Fibroblast of skin of abdomen (primary cell): ENCODE results near the gene DHDDS.

Experiments used
- DNase-seq: peaks from one replicate; pipeline ENCODE4 v3.0.0-alpha.2; 2013

DHDDS gene

DNA sequence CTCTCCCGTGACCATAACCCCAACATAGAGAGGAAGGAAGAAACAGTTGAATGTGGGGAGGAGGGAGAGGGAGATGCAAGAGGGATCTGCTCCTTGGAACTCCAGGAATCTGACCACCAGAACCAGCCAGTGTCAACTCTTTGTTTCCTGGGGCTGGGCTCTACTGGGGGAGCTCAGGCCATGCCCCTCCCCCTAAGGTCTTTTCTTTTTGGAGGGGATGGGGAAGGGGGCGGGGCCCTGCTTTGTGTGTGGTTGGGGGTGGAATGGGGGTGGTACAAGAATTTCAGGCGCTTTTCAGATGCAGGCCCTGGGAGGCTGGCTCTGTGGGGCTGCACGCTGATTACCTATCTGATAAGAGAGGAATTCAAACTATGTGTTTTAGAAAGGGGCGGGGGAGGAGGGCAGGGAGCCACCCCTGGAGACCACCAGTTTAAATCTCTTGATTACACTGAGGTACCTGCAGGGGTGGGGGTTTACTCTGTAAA lies 13.2 kb upstream of the DHDDS start:
- DNase-seq = peak; percentile 20

DNA sequence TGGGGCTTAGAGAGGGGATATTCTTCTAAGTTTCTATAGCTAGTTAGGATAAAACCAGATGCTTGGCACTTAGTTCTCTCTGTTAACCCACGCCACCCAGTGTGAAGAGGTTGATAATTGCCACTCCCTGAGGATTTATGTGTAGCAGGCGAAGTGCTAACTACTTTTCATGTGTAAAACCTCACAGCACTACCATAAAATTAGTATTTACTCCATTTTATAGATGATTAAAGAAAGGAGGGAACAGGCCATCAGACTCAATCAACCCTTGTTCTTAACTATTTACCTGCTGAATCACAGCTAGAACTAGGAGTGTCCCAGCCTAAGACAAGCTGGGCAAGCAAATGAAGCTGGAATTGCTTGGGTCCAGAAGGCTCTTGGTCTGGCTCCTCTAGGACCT lies 12.6 kb upstream of the DHDDS start:
- DNase-seq = no peak

DNA sequence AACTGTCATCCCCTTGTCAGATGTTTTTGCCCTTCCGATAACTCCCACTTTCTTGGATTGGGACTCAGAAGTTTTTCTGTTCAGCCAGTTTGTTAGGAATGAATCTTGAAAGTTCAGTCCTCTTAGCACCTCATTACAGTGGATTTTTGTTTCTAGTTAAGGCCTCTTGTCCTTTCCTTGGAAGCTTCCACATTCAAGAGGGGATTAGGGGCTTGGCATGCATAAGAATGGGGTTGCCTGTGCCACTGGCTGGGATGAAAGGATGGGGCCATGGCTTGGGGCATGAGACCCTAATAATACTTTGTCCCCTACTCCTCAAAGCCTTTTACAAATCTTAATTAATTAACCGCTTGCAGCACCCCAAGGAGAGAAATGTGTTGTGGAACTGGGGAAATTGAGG lies 2.4 kb upstream of the DHDDS start:
- DNase-seq = no peak

DNA sequence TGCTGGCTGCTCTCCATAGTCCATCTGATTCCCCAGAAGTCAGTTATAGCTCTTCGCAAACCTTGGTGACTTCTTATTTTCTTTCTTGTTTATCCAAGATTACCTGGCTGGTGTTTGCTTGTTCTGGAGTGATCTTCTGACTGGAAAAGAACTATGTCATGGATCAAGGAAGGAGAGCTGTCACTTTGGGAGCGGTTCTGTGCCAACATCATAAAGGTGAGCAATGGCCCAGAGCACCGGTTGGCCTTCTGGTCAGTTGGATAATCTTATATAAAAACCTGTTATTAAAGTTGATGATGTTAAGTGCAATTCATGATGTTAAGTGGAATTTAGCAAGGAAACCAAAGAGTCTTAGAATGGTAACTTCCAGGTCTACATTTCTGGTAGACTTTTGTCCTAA lies 672 bp downstream of the DHDDS start:
- DNase-seq = no peak

DNA sequence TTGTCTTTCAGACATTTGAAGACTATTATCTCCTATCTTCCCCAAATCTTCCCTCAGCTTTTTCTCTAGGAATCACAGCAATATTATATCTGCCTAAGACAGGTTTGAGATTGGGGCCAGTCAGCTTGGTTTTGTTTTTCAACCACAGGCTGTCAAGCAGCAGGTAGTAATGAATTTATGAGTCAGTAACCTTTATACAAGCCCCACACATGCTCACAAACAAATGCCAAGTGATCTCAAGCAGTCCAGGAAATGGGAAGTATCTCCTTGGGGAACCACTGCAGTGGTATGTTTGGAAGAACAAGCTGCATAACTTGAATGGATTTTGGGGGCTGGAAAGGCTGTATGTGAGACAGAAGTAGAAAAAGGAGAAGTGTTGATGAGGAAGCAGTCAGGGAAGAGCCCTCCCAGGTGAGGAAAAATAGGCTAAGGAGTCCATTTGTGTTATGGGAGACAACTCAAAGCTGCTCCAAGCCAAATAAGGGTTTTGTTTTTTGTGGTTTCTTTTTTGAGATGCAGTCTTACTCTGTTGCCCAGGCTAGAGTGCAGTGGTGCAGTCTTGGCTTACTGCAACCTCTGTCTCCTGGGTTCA lies 2.1 kb downstream of the DHDDS start:
- DNase-seq = no peak

DNA sequence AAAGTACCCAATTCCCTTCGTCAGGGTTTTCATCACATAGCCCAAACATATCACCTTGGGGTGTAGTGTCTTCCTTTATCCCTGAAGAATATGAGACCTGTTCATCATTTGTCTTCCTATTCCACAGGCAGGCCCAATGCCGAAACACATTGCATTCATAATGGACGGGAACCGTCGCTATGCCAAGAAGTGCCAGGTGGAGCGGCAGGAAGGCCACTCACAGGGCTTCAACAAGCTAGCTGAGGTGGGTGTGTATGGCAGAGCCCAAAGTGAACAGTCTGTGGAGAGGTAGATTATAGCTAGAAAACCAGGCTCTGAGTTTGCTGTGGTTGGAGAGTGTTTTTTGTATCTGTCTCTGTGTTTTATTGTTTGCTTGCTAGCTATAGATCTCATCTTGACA lies 5.9 kb downstream of the DHDDS start:
- DNase-seq = no peak

DNA sequence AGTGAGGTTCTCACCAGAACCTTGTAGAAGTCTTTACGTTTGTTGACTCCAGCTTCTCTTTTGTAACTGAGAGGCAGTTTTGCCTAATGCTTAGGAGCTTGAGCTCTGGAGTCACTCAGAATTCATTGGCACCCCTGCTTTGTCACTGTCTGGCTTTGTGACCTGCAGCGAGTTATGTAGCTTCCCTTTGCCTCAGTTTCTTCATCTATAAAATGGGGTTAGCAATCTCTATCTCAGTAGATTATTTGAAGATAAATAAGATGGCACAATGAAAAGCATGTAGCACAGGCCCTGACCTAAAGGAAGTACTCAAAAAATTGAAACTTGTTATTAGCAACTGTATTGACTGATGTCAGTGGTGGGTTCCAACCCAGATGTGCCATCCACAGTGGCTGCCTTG lies 8.1 kb downstream of the DHDDS start:
- DNase-seq = no peak

DNA sequence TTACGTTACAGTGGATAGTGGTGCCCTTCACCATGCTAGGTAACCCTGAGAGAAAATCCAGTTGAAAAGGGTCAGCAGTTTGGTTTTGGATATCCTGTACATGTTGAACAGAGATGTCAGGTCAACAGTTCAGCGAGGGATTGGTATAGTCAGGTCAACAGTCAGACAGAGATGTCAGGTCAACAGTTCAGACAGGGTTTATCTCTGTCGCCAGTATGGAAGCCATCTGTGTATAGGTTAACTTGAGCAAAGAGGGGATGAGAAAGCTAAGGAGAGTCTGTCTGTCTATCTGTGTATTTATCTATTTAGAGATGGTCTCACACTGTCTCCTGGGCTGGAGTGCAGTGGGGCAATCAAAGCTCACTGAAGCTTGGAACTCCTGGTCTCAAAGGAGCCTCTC lies 17.7 kb downstream of the DHDDS start:
- DNase-seq = no peak

DNA sequence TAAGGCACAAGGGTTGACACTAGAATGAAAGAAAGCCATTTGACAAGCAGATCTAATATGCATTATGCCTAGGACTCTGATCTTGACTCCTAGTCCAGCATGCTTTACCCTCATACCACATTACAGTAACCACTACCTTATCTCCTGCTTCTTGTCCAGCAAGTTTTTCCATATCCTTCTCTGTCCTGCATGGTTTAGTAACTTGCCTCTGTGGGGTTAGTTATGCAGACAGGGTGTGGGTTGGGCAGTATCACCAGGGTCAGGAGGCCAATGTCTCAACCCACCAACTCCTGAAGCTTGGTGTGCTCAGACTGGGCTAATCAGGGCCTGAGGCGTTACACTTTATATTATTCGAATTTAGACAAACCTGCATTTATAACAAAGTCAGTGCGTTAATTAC lies 18.8 kb downstream of the DHDDS start:
- no peak for DNase-seq

DNA sequence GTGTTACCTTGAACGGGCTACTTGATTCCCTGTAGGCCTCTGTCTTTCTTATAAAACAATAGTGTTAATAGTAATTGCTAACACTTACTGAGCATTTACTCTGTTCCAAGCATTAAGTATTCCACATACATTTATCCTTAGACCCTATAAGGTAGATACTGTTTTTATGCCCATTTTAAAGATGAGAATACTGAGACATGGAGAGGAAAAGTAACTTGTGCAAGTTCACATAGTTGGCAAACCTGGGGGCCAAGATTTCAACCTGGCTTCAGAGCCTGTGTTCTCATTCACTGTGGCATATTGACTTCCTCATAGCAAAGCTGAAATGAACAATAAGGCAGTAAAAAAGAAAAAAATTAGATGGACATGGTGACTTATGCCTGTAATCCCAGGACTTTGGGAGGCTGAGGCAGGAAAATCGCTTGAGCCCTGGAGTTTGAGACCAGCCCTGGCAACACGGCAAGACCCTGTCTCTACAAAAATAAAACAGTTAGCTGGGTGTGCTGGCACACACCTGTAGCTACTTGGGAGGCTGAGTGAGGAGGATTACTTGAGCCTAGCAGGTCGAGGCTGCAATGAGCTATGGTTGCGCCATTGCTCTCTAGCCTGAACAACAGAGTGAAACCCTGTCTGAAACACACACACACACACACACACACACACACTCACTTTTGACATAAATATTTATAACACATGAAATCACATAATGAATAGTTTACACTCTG lies 20.5 kb downstream of the DHDDS start:
- DNase-seq = no peak

DNA sequence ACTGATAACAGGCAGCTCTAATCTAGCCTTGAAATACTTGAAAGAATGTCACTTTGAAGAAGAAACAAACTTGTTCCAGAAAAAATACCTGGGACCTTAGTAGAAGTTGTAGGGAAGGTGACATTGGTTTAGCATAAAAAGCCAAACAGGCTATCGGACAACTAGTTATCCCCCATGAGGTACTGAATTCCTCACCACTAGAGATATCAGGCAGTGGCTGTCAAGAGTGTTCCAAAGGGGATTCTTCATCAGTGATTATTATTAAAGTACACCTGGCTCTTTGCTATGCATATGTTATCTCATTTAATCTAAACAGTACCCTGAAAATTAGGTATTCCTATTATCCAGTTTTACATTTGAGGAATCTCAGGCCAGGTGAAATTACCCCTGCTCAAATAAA lies 27.0 kb downstream of the DHDDS start:
- DNase-seq = no peak

DNA sequence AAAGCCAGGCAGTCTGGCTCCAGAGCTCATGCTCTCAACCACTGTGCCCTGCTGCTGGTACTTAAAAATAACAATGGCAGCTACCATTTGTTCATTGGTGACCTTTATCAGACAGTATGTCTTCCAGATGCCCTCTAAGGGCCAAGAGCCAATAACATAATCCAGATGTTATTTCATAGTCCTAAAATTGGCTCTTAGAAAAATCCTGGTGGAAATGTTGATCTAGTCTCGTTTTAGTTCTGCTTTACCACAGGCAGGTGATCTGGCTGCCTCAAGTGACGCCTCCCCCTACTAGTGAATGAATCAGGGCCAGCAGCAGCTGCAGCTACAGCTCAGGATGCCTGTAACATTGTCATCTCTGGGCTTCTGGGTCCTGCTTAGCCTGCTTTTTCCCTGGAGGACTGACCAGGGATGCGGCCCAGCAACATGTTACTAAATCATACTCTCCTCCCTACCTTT lies 27.5 kb downstream of the DHDDS start:
- no peak for DNase-seq

DNA sequence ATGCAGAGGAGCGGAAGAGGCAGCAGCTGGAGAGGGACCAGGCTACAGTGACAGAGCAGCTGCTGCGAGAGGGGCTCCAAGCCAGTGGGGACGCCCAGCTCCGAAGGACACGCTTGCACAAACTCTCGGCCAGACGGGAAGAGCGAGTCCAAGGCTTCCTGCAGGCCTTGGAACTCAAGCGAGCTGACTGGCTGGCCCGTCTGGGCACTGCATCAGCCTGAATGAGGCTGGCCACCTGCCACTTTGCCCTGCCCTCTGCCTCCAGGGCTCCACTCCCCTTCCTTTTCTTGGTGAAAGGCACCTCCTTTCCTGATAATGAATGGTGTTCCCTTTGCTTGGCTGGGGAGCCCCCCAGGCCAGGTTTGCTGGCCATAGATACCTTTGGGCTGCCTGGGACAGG lies 36.8 kb downstream of the DHDDS start:
- no peak for DNase-seq

DNA sequence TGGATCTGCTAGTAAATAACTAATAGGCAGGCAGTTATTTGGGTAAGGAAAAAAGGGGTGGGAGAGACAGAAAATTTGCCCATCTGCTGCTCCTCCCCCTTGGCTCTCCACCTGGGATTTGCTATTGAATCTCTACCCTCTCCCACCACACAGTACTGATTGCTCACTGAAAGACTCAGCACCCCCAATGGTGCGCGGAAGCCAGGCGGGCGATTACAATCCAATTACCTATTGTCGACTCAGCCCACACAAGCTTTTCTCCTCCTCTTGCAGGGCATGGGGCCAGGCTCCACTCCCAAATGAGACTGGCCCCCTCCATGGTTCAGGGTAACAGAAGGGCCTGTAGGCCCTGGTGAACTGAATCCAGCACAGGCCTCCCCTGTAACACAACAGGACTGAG lies 37.4 kb downstream of the DHDDS start:
- no peak for DNase-seq

DNA sequence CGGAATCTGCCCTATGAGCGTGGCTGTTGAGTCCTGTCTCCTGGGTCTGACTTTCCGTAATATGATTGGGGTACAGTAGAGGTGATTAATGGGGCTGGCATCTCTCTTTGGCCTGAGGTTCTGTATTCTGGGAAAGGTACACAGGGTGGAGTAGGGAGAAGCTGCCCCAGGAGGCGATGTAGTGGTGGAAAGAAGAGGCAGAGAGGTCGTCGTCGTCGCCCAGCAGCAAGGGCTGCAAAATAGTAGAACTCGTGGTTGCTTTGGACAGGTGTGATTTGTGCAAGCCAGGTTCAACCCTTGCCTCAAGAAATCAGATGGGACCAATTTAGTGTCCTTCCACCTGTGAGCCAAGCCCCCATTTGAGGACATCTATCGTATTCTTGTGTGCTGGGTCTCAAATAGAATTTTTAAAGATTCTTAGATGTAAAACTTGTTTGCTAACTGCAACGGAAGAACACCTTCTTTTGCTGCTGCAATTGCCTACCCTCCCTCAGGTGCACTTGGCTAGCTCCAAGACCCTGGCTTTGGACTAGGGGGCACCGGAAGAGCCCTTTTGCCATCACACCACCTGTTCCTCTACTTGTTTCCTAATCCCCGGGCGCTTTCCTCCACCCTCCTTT lies 38.9 kb downstream of the DHDDS start:
- no peak for DNase-seq

DNA sequence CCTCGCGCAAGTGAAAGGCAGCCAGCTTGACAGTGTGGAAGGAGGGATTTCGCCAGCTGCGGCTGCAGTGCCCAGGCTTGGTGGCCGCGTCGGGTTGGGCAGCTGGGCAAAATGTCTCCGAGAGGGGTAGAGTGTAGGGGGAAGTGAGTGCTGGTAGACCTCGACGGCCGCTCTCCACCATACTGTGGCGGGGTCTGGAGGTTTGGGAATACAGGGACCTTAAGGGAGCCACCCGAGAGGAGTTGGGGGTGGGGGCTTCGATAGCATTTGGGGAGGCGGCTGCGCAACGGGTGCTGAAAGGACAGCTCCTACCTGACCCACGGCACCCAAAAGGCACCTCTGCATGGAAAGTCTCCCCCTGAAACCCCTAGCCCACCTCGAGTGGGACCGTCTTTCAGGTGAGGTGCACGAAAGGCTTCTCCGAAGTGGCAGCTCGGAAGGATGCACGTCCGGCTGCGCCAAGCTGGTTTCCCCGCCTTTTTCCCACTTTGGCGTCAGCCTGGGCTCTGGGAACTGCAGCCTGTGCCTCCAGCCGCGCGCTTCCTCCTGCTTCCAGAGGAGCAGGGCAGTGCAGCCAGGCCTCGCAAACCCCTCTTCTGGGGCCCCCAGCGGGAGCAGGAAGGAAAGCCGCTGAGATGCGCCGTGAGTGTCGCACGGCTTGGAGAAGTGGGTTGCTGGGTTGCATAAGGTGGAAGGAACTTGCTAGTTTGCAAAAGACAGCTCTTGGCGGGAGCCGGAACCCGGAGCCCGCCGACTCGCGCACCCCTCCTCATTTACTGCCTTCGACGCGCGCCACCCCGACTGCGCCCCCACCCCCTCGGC lies 39.6 kb downstream of the DHDDS start:
- DNase-seq = peak; percentile 77

DNA sequence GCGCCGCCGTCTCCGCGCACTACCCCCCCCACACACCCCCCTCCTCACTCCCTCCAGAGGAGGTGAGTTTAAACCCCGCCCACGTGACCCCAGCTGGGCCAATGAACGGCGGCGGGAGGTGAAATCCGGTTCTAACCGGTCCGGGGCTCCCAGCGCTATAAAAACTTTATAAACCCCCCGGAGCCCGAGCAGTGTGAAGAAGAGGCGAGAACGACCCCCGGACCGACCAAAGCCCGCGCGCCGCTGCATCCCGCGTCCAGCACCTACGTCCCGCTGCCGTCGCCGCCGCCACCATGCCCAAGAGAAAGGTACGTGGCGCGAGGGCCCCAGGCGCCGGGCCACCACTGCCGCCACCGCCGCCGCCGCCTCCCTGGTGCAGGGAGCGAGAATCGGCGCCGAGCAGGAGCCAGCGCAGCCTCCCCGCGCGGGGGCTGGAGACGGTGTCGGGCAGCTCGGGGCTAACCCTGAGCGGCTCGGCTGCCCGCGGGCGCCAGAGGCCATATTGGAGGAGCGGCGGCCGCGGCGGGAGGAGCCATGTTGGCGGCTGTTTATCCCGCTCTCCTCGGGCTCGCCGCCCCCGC lies 40.3 kb downstream of the DHDDS start, which contains the start of gene HMGN2:
Gene HMGN2, plus strand, starts transcription at position 121 of the 581 bp plus-strand sequence. Its CDS starts 173 bp downstream, at position 294.
- peak; percentile 89 for DNase-seq

DNA sequence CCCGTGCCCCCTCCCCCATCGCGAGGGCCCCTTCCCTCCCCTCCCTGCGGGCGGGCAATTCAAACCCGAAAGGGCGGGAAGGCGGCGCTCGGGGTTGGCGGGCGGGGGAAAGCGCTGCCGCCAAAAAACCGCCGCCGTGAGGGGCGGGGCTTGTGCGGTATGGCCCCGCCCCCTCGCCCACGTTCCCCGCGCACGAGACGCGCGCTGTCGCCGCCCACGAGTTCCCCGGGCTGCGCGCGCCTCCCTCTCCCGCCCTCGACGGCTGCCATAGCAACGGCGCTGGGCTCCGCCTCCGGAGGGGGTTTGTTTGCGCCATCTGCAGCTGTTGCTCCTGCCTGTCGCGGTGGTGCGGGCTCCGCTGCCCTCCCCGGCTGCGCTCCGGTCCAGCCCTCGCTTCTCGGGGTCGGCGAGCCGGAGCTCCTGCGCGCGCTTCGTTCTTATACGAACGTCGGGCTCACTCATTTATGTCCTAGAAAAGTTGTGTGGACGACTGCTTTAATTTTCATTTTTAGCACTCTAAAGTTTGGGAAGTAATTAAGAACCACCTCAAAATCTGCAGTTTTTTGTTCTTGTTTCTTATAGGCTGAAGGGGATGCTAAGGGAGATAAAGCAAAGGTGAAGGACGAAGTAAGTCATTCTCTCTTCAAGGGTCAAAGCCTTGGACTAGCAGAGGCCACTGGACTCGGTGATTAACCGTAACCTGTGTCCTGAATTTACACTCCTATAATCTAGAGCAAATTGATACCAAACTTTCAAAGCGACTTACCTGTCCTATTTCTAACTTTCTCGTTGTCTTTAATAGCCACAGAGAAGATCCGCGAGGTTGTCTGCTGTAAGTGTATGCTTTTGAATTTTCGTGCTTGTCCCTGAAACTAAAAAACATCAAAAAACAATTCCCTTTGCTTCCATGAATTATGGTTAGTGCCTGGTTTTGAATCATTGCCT lies 41.1 kb downstream of the DHDDS start:
- DNase-seq = peak; percentile 93

DNA sequence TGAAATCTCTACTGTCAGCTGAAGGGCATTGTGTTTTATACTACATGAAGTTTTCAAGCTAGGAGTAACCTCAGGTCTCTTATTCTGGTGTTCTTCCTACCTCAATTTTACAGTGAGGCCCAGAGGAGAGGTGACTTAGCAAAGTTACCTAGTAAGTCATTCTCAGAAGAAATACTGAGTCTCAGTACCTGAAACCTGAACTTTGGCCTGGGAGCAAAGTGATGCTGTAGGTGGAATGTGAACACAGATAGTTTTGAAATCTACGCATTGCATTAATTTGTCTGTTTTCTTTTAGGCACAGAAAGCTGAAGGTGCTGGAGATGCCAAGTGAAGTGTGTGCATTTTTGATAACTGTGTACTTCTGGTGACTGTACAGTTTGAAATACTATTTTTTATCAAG lies 42.7 kb downstream of the DHDDS start:
- no peak for DNase-seq

DNA sequence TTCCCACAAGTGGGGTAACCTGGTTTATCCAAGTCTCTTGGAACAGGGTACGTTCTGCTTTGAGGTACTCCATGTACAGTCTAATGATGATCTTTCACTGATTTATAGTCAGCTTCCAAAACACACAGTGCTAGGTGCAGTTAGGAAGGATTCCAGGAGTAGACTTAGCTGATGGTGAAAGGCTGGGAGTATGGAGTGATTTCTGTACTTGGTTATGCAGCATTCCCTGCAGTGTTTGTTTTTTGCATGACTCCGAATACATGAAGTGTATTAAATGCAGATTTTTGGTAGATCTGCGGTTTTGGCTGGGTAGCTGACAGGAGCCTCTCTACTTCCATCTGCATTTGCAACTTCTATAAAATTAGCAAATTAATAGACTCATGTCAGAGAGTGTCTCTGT lies 43.9 kb downstream of the DHDDS start:
- no peak for DNase-seq

DNA sequence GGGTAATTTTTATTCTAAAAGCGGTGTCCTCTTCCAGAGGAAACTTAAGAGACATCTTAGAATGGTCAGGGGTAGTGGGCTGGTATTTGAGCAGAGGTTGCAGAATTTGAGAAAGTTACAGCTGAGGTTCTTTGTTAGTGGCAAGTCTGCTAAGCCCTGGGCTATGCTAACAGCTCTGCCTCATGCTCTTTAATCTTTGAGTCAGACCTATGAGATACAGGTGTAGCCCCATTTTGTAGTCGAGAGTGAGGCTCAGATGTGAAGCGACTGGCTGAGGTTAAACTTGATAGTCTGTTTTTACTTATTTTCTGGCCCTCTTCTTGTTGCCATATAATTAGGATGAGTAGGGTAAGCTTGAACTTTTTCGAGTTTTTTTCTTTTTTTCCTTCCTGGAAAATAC lies 44.8 kb downstream of the DHDDS start:
- no peak for DNase-seq
